Measurements from ENCODE around the gene RNLS.

Gene RNLS

DNA sequence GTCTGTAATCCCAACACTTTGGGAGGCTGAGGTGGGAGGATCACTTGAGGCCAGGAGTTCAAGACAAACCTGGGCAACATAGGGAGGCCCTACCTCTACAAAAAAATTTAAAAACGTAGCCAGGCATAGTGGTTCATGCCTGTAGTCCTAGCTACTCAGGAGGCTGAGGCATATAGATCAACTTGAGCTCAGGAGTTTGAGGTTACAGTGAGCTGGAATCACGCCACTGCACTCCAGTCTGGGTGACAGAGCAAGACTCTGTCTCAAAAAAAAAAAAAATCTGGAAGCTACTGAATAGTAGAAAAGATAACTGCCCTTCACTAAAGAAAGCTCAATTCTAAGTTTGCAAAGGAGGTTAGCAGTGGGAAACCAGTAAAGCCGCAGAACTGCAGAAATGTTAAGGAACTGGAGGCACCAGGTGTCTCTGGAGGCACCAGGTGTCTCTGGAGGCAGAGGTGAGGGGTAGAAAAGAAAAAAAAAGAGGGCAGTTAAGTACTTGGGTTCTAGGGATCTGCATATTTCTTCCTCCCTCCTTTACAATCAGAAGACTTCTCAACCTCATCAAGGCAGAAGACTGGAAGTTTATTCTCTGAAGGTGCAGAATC, 56.5 kb downstream of the RNLS start:
- in situ Hi-C loops (cut with HindIII; ENCODE audit: low sequenced_read_pairs): no loop called here

DNA sequence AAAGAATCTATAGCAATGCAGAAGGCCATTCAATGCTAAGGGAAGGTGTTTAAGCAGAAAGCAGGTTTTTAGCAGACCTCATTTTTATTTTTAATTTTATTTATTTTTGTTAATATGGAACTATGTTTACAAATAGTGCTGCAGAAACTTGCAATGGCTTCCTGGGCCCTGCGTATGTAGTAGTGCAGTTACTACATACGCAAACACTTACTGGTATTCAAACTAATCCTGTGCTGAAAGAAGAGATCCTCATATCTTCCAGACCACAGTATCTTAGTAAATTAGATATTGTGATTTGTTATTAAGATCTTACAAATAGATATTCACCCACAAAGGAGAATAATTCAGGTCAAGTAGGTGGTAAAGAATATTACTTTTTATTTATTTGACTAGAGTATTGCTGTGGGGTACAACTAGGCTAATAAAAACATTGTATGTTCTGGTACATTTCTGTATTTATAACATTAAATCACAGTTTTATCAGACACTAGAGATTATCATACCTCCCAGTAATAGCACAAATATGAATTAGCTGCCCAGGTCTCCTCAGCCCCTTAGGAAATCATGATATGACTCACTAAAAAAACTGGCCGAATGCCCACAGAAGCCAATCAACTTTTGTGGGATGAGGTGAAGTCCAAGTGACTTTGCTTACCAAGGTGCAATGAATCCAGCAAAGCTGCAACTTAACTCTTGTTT, 57.6 kb downstream of the RNLS start:
- in situ Hi-C loops (cut with HindIII; ENCODE audit: low sequenced_read_pairs): no loop called here

DNA sequence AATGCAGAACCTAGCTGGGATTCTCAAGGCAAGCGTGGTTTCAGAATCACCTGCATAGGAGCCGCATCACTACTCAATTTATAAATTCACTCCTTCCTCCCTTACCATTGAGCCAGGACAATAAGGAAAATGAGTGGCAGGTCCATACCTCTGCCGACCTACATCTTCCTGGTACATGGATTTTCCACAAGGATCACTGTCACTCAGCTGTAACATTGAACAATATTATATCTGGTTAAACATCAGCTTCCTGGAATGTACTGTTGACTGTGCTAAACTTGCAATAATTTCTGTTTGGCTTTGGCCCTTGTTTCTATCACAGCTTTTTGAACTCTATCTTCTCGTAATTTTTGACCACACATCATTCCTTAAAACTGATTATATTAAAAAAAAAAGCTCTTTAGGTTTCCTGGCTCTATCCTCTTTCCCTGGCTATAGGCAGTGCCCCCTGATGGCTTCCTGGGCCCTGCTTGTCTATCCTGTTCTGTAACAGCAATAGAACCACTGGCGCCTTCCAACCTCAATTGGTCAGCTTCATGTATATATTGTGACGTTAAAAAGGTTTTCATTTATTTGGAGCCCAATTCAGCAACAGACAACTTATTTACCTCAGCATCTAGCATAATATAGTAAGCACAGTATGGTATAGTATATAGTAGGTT, 59.2 kb downstream of the RNLS start:
- in situ Hi-C loops (cut with HindIII; ENCODE audit: low sequenced_read_pairs): no loop called here

DNA sequence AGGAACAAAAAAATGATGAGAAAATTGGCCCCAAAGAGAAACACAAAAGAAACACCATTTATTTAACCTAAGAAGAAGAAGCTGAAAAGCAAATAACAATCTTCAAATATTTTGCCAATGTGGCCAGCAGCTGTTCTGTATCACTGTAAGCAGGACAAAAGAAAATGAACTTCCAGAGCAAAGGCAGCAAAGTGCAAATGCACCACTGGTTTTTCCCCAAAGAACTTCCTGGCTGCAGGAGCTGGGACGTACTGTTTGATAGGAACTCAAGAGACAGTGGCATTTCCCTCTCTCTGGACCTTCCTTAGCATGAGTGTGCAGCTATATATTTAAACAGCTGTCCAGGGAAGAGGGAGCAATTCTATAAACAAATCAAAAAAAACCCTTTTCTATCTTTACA, 60.4 kb downstream of the RNLS start:
- in situ Hi-C loops (cut with HindIII; ENCODE audit: low sequenced_read_pairs): no loop called here

DNA sequence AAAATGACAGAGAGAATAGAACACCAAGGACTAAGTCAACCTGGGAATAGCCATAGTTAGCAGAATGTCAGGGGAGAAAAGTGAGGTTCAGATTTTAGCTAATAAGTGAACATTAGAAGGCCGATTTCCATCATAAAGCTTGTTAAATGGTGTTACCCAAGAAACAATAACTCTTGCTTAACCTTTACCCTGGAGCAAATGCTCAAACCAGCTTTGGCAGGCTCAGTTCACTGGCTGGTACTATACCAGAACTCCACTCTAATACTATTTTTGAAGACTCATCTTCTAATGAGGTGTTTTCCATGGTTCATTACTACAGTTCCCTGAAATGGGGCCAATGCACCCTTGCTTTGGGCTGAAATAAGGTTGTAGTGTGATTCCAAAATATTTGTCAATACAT, 61.3 kb downstream of the RNLS start:
- in situ Hi-C loops (cut with HindIII; ENCODE audit: low sequenced_read_pairs): no loop called here

DNA sequence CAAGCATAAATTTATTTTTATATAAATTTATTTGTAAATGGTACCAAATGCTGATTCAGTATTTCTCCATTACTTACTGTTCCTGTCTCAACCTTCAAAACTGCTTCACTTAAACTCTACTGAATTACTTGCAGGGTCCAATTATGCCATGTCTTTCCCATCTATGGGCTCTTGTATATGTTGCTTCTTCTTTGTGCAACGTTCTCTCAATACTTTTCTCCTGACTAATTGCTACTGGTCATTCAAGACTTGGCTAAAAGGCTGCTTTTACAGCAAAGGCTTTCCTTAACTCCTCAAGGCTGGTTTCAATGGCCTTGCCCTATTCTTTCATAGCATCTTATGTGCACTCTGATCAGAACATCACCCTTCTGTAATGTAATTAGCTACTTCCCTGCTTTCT, 67.9 kb downstream of the RNLS start:
- in situ Hi-C loops (cut with HindIII; ENCODE audit: low sequenced_read_pairs): no loop called here

DNA sequence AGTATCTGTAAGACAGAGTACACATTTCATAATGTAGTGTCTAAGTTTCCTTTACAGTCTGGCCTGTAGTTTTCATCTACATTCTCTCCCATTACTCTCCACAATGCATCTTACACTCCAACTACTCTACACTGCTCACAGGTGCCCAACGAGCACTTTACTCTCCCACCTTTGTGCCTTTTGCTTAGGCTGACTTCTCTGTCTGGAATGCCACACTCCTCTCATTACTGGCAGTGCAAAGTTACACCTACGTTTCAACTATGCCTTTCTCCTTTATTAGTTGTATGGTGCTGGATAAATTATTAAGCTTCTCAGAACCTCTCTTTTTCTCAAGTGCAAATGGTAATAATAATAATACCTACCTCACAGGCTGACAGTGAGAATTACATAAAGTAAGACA, 70.5 kb downstream of the RNLS start:
- in situ Hi-C loops (cut with HindIII; ENCODE audit: low sequenced_read_pairs): no loop called here

DNA sequence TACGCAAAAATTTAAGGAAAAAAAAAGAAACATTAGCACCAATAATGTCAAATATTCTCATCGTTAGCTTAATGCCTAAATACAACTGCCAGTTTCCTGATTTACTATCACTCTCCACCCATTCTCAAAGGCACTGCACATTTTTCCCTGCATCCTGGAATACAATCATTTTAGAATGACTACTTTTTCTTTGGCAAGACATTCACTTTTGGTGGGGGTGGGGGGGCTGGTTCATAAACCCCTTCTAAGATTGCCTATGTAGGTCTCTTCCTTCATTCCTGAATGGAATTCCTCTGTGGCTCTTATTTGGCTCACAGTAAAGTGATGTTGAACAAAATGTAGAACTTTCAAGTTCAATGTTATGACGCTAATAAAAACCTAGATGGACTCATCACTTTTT, 74.3 kb downstream of the RNLS start:
- in situ Hi-C loops (cut with HindIII; ENCODE audit: low sequenced_read_pairs): loop anchor here (10.0 kb wide), 1 partner anchor 654 kb away; no protein-coding TSS in a partner anchor

DNA sequence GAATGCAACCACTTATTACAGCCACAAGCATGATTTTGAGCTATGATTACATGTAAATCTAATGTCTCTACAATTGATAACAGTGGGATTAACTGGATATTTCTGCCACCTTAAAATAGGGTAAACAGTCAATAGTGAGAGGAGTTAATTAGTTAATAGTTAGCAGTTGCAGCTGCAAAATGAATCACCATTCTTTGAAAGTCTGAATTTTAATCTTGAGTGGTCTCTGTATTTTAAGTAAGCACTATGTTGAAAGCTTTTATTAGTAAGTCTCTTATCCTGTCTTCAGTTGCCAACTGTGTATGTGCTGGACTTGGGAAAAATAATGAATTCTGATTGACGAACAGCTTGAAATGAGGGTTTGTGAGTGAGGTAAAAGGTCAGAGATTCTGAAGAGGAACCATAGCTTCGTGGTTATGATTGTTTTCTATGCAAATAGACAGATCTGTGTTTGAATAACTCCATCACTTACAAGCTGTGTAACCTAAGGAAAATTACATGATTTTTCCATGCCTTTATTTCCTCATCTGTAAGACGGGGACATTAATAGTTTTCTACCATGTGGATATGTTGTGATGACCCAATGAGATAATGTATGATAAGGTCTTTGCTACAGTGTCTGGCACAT, 75.2 kb downstream of the RNLS start:
- in situ Hi-C loops (cut with HindIII; ENCODE audit: low sequenced_read_pairs): loop anchor here (10.0 kb wide), 1 partner anchor 653 kb away; no protein-coding TSS in a partner anchor

DNA sequence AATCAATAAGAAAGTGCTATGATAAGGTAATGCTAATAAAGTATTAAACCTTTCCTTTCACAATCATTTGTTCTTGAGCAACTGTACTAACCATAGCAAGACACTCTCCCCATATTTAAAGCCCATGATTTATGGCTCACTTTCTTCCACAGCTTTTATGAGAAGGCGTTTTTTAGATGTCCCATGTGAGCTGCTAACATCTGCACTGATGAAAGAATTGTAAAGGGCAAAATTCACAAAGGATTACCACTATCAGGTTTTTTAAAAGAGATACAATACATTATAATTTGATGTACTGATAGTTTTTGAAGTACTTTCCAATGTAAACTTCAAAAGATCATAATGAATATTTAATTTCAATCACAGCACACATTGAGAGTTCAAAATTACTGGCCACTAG, 75.7 kb downstream of the RNLS start:
- in situ Hi-C loops (cut with HindIII; ENCODE audit: low sequenced_read_pairs): loop anchor here (10.0 kb wide), 1 partner anchor 653 kb away; no protein-coding TSS in a partner anchor

DNA sequence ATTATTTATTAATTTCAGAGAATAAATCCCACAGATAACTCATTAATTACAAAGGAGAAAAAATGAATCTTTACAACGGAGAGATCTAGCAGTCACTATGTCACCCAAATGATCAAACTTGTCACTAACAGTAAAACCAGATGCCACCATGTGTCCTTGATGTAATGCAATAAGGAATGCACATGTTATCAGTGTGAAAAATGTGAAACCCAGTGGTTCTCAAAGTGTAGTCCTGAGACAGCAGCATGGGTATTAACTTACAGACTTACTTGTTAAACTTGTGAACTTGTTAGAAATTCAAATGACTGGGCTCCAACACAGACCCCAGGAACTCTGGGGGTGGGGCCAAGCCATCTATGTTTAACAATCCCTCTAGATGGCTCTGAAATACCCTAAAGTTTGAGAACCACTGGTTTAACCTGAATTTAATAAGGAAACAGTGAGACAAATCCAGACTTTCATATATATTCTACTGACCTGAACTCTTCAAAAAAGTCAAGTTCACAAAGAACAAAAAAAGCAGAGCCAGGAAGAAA, 77.4 kb downstream of the RNLS start:
- in situ Hi-C loops (cut with HindIII; ENCODE audit: low sequenced_read_pairs): loop anchor here (10.0 kb wide), 1 partner anchor 651 kb away; no protein-coding TSS in a partner anchor

DNA sequence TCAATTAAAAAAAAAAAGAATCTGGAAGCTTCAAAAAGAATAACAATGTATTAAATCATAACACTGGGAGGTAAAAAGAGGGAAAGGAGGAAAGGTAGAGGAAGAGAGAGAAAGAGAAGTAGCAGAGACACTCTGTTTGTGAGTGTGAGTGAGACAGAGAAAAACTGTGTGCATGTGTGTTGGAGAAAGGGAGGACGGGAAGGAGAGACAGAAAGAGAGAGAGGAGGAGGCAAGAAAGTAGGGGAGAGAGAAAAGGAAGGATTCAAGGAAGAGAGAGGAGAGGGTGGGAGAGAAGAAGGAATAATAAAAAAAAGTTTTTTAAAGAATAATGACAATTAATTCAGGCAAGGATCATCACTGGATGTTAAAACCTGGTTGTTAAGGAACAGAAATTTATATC, 77.9 kb downstream of the RNLS start:
- in situ Hi-C loops (cut with HindIII; ENCODE audit: low sequenced_read_pairs): loop anchor here (10.0 kb wide), 1 partner anchor 650 kb away; no protein-coding TSS in a partner anchor

DNA sequence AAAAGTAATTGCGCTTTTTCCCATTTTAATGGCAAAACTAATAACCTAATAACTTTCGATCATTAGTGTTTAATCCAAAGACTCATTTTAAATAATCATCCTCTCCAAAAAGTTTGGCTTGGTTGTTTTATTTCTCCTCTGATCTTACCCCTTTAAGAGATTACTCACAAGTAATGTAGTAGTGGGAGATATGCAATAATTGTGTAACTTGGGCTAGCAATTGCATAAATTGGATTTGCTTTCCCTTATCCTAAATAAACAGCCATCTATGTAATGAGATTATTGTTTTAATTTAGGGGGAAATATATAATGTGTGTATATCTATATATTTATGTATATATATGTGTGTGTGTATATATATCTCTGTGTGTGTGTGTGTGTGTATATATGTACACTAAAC, 82.5 kb downstream of the RNLS start:
- in situ Hi-C loops (cut with HindIII; ENCODE audit: low sequenced_read_pairs): loop anchor here (10.0 kb wide), 1 partner anchor 646 kb away; no protein-coding TSS in a partner anchor

DNA sequence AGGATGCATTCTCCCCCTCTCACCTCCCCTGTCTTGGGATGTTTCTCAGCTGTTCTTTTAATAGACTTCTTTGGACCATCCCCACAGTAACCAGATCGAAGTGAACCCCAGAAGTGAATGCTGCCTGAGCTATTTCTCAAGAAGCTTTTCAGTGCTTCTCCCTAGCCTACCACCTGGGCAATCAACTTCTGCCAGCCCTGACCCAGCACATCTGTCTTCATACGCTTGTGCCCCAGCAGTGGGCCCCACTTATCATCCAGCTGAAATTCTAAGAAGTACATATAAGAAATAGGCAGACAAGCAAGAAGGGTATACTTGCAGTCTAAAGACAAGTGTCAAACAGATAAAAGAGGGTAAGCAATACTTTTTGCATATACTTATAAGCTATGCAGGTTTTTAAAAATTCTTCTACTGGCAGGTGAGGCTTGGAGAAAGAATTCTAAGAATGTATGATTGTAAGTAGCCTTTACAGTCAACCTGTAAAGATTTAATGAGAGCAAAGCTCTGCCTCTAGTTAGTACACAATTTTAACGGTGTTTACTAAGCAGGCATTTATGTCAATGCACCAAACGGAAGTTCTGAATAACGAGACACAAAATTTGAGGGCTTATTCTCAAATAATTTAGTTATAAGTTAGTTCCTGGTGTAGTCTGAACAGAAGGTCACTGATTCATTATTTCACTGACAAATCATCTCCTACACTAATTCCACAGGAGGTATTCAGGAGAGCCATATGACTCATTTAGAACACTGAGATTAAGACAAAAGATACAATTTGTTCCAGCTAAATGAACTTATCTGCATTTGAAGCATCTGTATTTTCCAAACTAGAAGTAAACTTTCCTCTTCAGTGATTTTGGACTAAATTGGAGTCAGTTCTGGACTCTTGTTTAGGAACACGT, 83.3 kb downstream of the RNLS start:
- in situ Hi-C loops (cut with HindIII; ENCODE audit: low sequenced_read_pairs): loop anchor here (10.0 kb wide), 1 partner anchor 645 kb away; no protein-coding TSS in a partner anchor

DNA sequence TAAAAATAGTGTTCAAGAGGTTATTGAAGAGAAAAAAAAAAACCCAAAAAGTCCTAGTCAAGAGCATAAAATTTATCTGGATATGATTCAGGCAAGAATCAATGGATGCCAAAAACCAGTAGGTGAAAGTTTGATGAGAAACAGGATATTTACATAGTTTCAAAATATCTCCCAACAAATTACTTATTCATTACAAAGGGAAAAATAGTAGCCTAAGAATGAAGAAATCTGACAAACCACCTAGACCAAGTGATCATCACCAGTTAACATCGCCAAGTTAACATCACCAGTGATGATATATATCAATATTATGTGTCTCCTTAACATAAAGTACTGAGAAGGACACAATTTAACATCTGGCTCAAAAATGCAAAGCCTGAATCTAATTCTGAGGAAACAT, 85.2 kb downstream of the RNLS start:
- in situ Hi-C loops (cut with HindIII; ENCODE audit: low sequenced_read_pairs): no loop called here

DNA sequence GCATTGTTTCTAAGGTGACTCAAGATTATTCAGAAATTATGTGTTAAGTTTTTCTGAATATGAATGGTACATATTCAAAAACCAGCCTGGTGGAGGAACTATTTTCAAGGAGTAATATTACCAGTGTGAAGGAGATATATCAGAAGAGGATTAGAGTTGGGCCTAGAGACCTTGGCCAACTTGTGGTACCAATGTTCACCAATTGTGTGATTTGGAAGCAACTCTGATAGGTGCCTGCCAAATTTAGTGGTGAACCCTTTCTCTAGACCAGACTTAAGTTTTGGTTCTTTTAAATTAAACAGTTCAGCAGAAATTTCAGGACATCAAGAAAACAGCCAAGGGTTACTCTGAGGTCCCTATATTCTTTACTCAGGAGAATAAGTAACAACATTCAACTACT, 88.6 kb downstream of the RNLS start:
- in situ Hi-C loops (cut with HindIII; ENCODE audit: low sequenced_read_pairs): no loop called here

DNA sequence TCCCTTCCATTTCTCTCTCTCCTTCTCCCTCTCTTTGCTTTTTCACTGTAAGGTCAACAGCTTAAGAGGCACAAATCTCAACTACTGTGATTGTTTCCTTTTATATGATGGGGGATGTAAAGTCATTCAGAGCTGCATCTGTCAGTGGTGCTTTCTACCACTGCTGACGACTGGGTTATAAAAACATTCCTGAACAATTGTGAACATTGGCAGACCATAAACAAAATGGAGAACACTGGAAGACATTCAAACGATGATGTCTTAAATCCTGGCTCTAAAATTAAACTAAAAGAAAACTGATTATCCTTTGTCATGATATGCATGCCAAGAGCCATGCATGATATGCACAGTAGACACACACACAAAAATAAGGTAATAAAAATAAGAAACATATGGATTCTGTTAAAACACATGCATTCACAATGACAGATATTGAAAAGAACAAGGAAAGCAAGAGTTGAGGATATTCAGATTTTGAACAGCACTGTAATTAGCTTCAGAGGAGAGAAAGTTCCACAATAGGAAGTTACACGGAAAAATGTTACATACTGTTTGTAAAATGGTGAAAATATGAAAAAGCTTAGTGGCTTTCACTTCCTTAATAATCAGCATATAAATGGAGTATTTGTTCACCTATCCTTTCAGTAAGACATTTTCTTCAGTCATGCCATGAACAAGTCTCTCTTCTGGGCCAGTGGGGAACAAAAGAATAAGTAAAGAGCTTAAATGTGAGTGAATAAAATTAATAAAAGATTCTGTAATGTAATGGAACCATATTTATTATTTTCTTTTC, 89.2 kb downstream of the RNLS start:
- in situ Hi-C loops (cut with HindIII; ENCODE audit: low sequenced_read_pairs): no loop called here

DNA sequence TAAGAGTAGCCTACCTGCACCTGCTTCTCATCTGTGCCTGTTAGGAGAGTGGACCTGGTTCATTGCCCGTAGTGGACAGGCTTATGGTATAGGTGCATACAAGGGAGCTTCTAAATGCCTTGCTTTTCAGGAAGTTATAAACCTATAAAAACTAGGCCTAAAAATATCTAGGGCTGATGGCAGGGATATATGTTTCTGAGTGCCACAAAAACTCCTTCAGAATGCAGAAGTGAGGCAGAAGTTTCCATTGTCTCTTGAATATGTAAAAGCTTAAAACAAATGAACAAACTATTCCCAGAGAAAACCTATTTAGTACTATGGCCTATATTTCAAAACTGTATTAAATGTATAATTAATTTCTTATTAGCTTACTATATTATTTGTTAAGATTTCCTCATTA, 91.8 kb downstream of the RNLS start:
- in situ Hi-C loops (cut with HindIII; ENCODE audit: low sequenced_read_pairs): no loop called here

DNA sequence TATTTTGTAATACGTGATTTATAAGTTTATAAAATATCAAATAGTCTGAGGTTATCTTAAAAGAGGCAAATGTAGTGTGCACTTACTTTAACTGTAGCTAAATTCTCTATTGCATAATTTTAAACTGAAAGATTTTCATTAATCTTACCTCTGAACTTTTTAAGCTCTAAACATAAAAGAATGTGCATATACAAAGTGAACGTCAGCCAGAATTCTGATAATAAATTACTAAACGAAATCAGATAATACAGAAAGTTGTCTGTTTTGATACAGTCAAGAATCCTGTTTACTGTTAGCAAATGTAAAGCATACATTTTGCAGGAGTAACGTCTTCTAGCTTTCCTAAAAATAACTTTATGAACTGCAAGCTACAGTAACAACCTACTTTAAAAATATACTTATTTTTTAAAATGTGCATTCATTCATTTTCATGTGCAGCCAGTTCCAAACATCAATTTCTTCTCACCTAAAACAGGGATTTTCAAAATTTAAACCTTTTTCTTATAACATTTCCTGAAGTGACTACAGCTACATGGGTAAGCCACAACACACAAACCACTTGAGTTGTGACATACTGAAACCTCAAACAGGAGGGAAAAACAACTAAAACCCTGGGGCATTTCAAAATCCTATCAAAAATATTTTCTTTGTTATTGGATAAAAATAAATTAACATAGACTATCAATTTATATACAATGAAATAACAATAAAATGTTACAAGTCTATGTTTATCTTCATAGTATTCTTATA, 92.7 kb downstream of the RNLS start:
- in situ Hi-C loops (cut with HindIII; ENCODE audit: low sequenced_read_pairs): no loop called here

Data from endothelial cell of hepatic sinusoid (primary cell).